RWPE2 (cell line): ENCODE data around the gene NKD1.

Source experiments
- ATAC-seq: fragments of 200-7000 bp; cut with Tn5 transposase; 3 replicates; pipeline ENCODE4 v1.9.1; 2021; ENCODE audit warnings: low read depth
- DNase-seq: peaks from one replicate; pipeline ENCODE4 v3.0.0-alpha.2; 2020; ENCODE audit warnings: low spot score
- H3K27ac ChIP-seq: fragments of 450-650 bp; 2 replicates; pipeline ENCODE4 v1.5.1; 2017; ENCODE audit warnings: mild to moderate bottlenecking; ENCODE audit not compliant: poor library complexity, severe bottlenecking
- H3K27me3 ChIP-seq: fragments of 250-450 bp; sonication (Bioruptor Pico); 2 replicates; pipeline ENCODE4 v1.5.1; 2021; ENCODE audit warnings: mild to moderate bottlenecking, moderate library complexity; ENCODE audit not compliant: insufficient read depth, poor library complexity, severe bottlenecking
- H3K36me3 ChIP-seq: fragments of 250-450 bp; sonication (Bioruptor Pico); 2 replicates; pipeline ENCODE4 v1.5.1; 2020; ENCODE audit warnings: low read depth, mild to moderate bottlenecking, moderate library complexity
- H3K4me1 ChIP-seq: fragments of 250-450 bp; sonication (Bioruptor Pico); 2 replicates; pipeline ENCODE4 v1.5.1; 2021; ENCODE audit warnings: mild to moderate bottlenecking, moderate library complexity; ENCODE audit not compliant: insufficient read depth, poor library complexity, severe bottlenecking
- H3K4me3 ChIP-seq: fragments of 250-450 bp; sonication (Bioruptor Pico); 2 replicates; pipeline ENCODE4 v1.5.1; 2021; ENCODE audit warnings: mild to moderate bottlenecking, moderate library complexity; ENCODE audit not compliant: severe bottlenecking
- H3K9me3 ChIP-seq: fragments of 250-450 bp; sonication (Bioruptor Pico); 2 replicates; pipeline ENCODE4 v1.5.1; 2021; ENCODE audit warnings: mild to moderate bottlenecking, moderate library complexity; ENCODE audit not compliant: severe bottlenecking
- TF ChIP-seq, protein P1 (sequence below): fragments of 450-650 bp; IDR thresholded peaks from one replicate; pipeline ENCODE4 v1.5.1; 2017; ENCODE audit warnings: mild to moderate bottlenecking, moderate library complexity; ENCODE audit not compliant: poor library complexity, severe bottlenecking

Gene NKD1

DNA sequence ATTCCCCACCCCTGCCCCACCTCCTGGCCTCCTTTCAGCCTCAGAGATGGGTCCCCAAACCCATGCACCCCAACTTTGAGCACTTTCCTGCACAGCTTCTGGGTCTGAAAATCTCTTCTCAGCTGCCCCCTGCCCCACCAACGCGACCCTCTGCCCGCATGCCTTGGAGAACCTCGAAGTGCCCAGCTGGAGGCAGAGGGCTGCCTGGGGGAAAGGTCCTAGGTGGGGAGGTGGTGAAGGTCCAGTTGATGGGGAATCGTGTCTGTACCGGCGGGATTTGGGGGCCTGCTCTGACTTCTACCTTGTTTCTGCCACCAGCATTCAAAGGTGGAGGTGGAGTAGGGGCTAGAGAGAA, 1.3 kb downstream of the NKD1 start:
- Histone ChIP-seq H3K27me3 (no peaks in the 10 kb centered on the region), H3K9me3 (no peaks in the 10 kb centered on the region), H3K4me1 (no peaks in the 10 kb centered on the region), H3K36me3 (no peaks in the 10 kb centered on the region), H3K4me3 (no peak overlapping the region), H3K27ac (no peak overlapping the region)
- DNase-seq (no peak), ATAC-seq (no peak)
- TF ChIP-seq, protein P1, sequence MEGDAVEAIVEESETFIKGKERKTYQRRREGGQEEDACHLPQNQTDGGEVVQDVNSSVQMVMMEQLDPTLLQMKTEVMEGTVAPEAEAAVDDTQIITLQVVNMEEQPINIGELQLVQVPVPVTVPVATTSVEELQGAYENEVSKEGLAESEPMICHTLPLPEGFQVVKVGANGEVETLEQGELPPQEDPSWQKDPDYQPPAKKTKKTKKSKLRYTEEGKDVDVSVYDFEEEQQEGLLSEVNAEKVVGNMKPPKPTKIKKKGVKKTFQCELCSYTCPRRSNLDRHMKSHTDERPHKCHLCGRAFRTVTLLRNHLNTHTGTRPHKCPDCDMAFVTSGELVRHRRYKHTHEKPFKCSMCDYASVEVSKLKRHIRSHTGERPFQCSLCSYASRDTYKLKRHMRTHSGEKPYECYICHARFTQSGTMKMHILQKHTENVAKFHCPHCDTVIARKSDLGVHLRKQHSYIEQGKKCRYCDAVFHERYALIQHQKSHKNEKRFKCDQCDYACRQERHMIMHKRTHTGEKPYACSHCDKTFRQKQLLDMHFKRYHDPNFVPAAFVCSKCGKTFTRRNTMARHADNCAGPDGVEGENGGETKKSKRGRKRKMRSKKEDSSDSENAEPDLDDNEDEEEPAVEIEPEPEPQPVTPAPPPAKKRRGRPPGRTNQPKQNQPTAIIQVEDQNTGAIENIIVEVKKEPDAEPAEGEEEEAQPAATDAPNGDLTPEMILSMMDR = no peak

DNA sequence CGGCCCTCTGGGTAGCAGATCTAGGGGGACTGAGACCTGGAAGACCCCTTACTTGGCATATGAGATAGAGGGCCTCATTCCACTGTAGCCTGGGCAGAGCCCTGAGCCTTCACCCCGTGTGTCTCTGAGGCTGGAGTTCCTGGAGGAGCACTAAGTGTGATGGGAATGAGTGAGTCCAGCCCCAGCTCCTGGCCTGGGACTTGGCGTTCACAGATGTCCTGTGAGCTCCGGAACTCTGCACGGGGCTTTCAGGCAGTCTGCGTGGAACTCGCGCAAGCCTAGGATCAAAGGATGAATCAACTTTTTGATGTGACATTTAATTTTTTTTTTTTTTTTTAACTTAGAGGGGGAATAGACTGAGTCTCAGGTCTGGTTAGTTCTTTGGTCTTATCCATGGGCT, 1.8 kb downstream of the NKD1 start:
- no peaks in the 10 kb centered on the region for H3K36me3 ChIP-seq
- ATAC-seq (no peak), DNase-seq (no peak)
- no peak overlapping the region for H3K4me3 ChIP-seq
- no peaks in the 10 kb centered on the region for H3K27me3 ChIP-seq
- no peak overlapping the region for H3K27ac ChIP-seq
- TF ChIP-seq, protein P1 = no peak
- H3K9me3 ChIP-seq = no peaks in the 10 kb centered on the region
- H3K4me1 ChIP-seq = no peaks in the 10 kb centered on the region

DNA sequence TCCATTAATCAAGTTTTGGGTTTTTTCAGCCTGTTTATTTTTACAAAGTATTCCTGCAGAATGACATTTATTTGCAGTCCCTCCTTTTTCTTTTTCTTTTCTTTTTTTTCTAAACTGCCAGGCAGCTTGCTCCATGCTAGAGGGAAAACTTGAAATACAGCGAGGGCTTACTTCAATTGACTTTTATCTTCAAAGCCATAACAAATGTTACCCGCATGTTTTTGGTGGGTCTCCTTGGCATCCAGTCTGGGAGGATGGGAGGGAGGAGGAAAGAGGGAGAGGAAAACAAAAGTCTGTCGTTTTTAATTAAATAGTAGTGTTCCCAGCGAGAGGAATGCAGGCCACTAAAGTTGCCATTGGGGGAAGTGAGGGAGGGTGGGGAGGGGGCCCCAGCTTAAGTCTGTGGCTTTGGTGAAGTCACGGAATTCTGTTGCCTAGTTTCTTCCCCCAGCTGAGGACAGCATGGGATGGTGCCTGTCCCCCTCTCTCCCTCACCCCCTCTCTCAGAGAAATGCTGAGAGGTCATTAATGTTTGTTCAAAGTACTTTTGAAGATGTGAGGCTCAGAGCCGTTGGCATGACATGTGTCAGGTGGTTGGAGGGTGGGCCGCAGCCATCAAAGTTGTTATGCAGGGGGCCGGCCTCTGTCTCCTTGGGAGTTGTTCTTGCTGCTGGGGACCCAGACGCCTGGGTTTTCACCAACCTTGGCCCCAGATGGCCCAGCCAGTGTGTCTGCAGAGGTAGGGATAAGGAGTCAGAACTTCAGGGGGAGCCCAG, 2.9 kb downstream of the NKD1 start:
- Histone ChIP-seq H3K4me3 (no peak overlapping the region), H3K4me1 (no peaks in the 10 kb centered on the region), H3K36me3 (no peaks in the 10 kb centered on the region), H3K27me3 (no peaks in the 10 kb centered on the region), H3K9me3 (no peaks in the 10 kb centered on the region), H3K27ac (no peak overlapping the region)
- DNase-seq (no peak), ATAC-seq (no peak)
- TF ChIP-seq, protein P1 = no peak

DNA sequence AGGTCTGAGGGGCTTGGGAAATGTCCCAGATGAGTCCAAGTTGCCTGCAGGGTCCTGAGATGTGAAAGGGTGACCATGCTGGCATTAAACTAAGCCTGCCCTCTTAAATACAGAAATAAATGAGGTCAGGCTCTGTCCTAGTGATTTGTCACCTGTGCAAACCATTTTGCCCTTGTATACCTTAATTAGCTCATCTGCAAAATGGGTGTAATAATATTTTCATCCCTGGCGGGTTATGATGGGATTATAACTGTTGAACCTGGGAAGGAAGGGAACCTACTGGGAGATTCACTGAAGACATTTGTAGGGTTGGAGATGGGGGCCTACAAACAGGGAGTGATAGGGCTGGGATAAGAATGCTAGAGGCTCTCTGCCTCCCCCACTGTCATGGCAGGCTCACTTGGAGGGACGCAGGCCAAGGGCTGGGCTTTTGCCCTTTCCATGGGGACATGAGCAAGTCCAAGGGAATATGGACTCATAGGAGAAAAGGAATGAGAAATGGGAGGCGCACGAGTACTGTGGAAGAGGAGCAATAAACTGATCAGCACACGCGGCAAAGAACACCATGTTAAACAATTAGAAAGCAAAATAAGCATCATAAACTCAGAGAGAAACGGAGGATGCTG, 4.4 kb downstream of the NKD1 start:
- H3K36me3 ChIP-seq = no peaks in the 10 kb centered on the region
- TF ChIP-seq, protein P1 = no peak
- H3K4me1 ChIP-seq = no peaks in the 10 kb centered on the region
- no peak overlapping the region for H3K27ac ChIP-seq
- H3K27me3 ChIP-seq = no peaks in the 10 kb centered on the region
- no peaks in the 10 kb centered on the region for H3K9me3 ChIP-seq
- no peak for ATAC-seq
- H3K4me3 ChIP-seq = no peak overlapping the region
- no peak for DNase-seq

DNA sequence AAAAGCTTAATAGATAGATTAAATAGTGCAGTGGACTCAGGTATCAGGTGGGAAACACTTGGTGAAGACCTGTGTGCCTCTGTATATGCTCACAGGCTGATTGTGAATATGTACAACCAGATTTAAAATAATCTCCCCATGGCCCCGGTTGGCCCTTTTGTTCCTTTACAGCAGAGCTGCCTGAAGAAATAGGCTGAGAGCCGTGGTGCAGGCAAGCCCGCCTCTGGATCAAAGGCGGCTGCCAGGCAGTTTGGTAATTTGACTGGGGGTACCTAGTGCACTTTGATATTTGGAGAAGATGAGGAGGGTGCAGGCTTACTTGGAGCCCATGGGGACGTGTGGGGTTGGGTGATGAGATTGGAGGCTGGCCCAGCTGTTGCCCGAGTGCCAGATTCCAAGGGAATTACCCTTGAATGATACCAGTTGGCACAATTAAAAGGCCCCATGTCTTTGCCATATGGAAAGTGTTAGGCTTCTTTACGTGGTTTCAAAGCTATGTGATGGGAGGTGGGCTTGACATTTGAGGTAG, 5.0 kb downstream of the NKD1 start:
- Histone ChIP-seq H3K9me3 (no peaks in the 10 kb centered on the region), H3K4me1 (no peaks in the 10 kb centered on the region), H3K36me3 (no peaks in the 10 kb centered on the region), H3K27ac (no peak overlapping the region), H3K4me3 (no peak overlapping the region), H3K27me3 (no peaks in the 10 kb centered on the region)
- DNase-seq = no peak
- ATAC-seq = no peak
- TF ChIP-seq, protein P1 = no peak
